Measurements from ENCODE around the gene BLMH. TPM values are rescaled to one million over a fixed set of nuclear protein-coding genes. Genes with fewer than 3 reads are reported as not detected.

The BLMH gene
- total RNA-seq, 2 donors from 2014 or later, result 21.7 to 25.9 TPM

GRCh38 chr17:30225919-30226553 lies 65.7 kb downstream of the BLMH start:
- H3K4me1 ChIP-seq (replicated peaks), result no peaks in the 10 kb centered on the region
- intact Hi-C loops (cut with DNase I), result no loop called here
- no peaks in the 10 kb centered on the region for H3K9me3 ChIP-seq
- 80% methylated on average over 15 of the region's 15 CpGs for WGBS
- DNase-seq (ENCODE audit: low spot score), result no peak
- TF ChIP-seq POLR2AphosphoS5 (IDR thresholded peaks at IDR 0.05) (no peak), CTCF (IDR thresholded peaks at IDR 0.05) (no peak), POLR2A (IDR thresholded peaks at IDR 0.05) (no peak)
- no peak overlapping the region for H3K27ac ChIP-seq
- H3K27me3 ChIP-seq (replicated peaks; ENCODE audit: insufficient read depth), result no peaks in the 10 kb centered on the region
- H3K4me3 ChIP-seq, result no peak overlapping the region
- H3K36me3 ChIP-seq, result no peaks in the 10 kb centered on the region

- WGBS, result 58% methylated on average over 3 of the region's 3 CpGs
Measured at GRCh38 chr17:30225112-30225511, 66.6 kb downstream of the BLMH start.

GRCh38 chr17:30224419-30224960 lies 67.3 kb downstream of the BLMH start:
- no peak overlapping the region for H3K27ac ChIP-seq
- H3K27me3 ChIP-seq (replicated peaks; ENCODE audit: insufficient read depth), result no peaks in the 10 kb centered on the region
- intact Hi-C loops (cut with DNase I), result no loop called here
- H3K4me1 ChIP-seq (replicated peaks), result no peaks in the 10 kb centered on the region
- TF ChIP-seq CTCF (IDR thresholded peaks at IDR 0.05) (no peak), POLR2AphosphoS5 (IDR thresholded peaks at IDR 0.05) (no peak), POLR2A (IDR thresholded peaks at IDR 0.05) (no peak)
- 72% methylated on average over 8 of the region's 8 CpGs for WGBS
- DNase-seq (ENCODE audit: low spot score), result no peak
- no peaks in the 10 kb centered on the region for H3K9me3 ChIP-seq
- no peaks in the 10 kb centered on the region for H3K36me3 ChIP-seq
- H3K4me3 ChIP-seq, result no peak overlapping the region

More at GRCh38 chr17:30225112-30225511, 66.6 kb downstream of the BLMH start:
- Histone ChIP-seq H3K4me3 (no peak overlapping the region), H3K4me1 (replicated peaks) (no peaks in the 10 kb centered on the region), H3K36me3 (no peaks in the 10 kb centered on the region), H3K27me3 (replicated peaks; ENCODE audit: insufficient read depth) (no peaks in the 10 kb centered on the region), H3K27ac (no peak overlapping the region), H3K9me3 (no peaks in the 10 kb centered on the region)
- TF ChIP-seq POLR2A (IDR thresholded peaks at IDR 0.05) (no peak), POLR2AphosphoS5 (IDR thresholded peaks at IDR 0.05) (no peak), CTCF (IDR thresholded peaks at IDR 0.05) (no peak)
- no peak for DNase-seq (ENCODE audit: low spot score)
- intact Hi-C loops (cut with DNase I), result no loop called here

GRCh38 chr17:30222721-30223175 lies 69.0 kb downstream of the BLMH start:
- no peaks in the 10 kb centered on the region for H3K4me1 ChIP-seq (replicated peaks)
- H3K9me3 ChIP-seq, result no peaks in the 10 kb centered on the region
- no peaks in the 10 kb centered on the region for H3K36me3 ChIP-seq
- H3K27me3 ChIP-seq (replicated peaks; ENCODE audit: insufficient read depth), result no peaks in the 10 kb centered on the region
- 80% methylated on average over 13 of the region's 13 CpGs for WGBS
- H3K4me3 ChIP-seq, result no peak overlapping the region
- intact Hi-C loops (cut with DNase I), result no loop called here
- no peak for DNase-seq (ENCODE audit: low spot score)
- no peak overlapping the region for H3K27ac ChIP-seq
- TF ChIP-seq CTCF (IDR thresholded peaks at IDR 0.05) (no peak), POLR2A (IDR thresholded peaks at IDR 0.05) (no peak), POLR2AphosphoS5 (IDR thresholded peaks at IDR 0.05) (no peak)

GRCh38 chr17:30222251-30222650 lies 69.5 kb downstream of the BLMH start:
- no peak overlapping the region for H3K4me3 ChIP-seq
- 69% methylated on average over 4 of the region's 4 CpGs for WGBS
- H3K9me3 ChIP-seq, result no peaks in the 10 kb centered on the region
- no peaks in the 10 kb centered on the region for H3K27me3 ChIP-seq (replicated peaks; ENCODE audit: insufficient read depth)
- no peak for TF ChIP-seq CTCF (IDR thresholded peaks at IDR 0.05)
- TF ChIP-seq POLR2AphosphoS5 (IDR thresholded peaks at IDR 0.05), result no peak
- no peak for TF ChIP-seq POLR2A (IDR thresholded peaks at IDR 0.05)
- no peak overlapping the region for H3K27ac ChIP-seq
- no peaks in the 10 kb centered on the region for H3K4me1 ChIP-seq (replicated peaks)
- no peak for DNase-seq (ENCODE audit: low spot score)
- intact Hi-C loops (cut with DNase I), result no loop called here
- H3K36me3 ChIP-seq, result no peaks in the 10 kb centered on the region
